Mesothelial cell of epicardium (in vitro differentiated cells): ENCODE measurements around the gene FAH. TPM values are rescaled to one million over a fixed set of nuclear protein-coding genes. Genes with fewer than 3 reads are reported as not detected.

ENCODE experiments used
- DNase-seq, 2 experiments: peaks; one replicate each; pipeline ENCODE4 v3.0.0; 2021; ENCODE audit warnings: low spot score in 2 of 2; ENCODE audit not compliant: unreplicated experiment in 2 of 2
- H3K27ac Mint-ChIP-seq: 2 replicates; pipeline ENCODE4 v1.8.0; 2021; ENCODE audit warnings: mixed read lengths
- H3K27me3 Mint-ChIP-seq: 2 replicates; pipeline ENCODE4 v1.8.0; 2021; ENCODE audit warnings: low read depth, mixed read lengths
- H3K36me3 Mint-ChIP-seq: 2 replicates; pipeline ENCODE4 v1.8.0; 2021; ENCODE audit warnings: mixed read lengths
- H3K4me1 Mint-ChIP-seq: 2 replicates; pipeline ENCODE4 v1.8.0; 2021; ENCODE audit warnings: mixed read lengths
- H3K4me3 Mint-ChIP-seq: 2 replicates; pipeline ENCODE4 v1.8.0; 2021; ENCODE audit warnings: mild to moderate bottlenecking, moderate library complexity, mixed read lengths
- H3K9me3 Mint-ChIP-seq: 2 replicates; pipeline ENCODE4 v1.8.0; 2021; ENCODE audit warnings: mixed read lengths
- CTCF ChIP-seq: fragments of 200-600 bp; sonication (generic); IDR thresholded peaks from one replicate; pipeline ENCODE4 v1.5.0; 2021; ENCODE audit warnings: antibody characterized with exemption; ENCODE audit not compliant: unreplicated experiment
- total RNA-seq: library from RNA; stranded (reverse); gene quantifications from 3 replicates; pipeline ENCODE4 v1.2.1, GENCODE V29; 2021

Gene FAH
- total RNA-seq, 1 donor from 2014 or later: 39.7 TPM

GRCh38 chr15:80203361-80203885 is 50.6 kb downstream of the FAH start:
- Mint-ChIP-seq H3K27ac (no peak overlapping the region), H3K36me3 (no peaks in the 10 kb centered on the region), H3K9me3 (no peaks in the 10 kb centered on the region), H3K27me3 (peaks cover 18% of the 10 kb centered on the region), H3K4me3 (no peak overlapping the region), H3K4me1 (peaks cover 6% of the 10 kb centered on the region)
- no peak for DNase-seq
- TF ChIP-seq CTCF: no peak

GRCh38 chr15:80204231-80204630 is 51.4 kb downstream of the FAH start:
- TF ChIP-seq CTCF: no peak
- no peaks in the 10 kb centered on the region for H3K9me3 Mint-ChIP-seq
- H3K36me3 Mint-ChIP-seq: no peaks in the 10 kb centered on the region
- no peak overlapping the region for H3K4me3 Mint-ChIP-seq
- peaks cover 1% of the 10 kb centered on the region for H3K4me1 Mint-ChIP-seq
- no peak for DNase-seq
- H3K27ac Mint-ChIP-seq: no peak overlapping the region
- H3K27me3 Mint-ChIP-seq: peaks cover 16% of the 10 kb centered on the region

- no peak for TF ChIP-seq CTCF
- no peak for DNase-seq
- peaks cover 10% of the 10 kb centered on the region for H3K27me3 Mint-ChIP-seq
- H3K4me3 Mint-ChIP-seq: no peak overlapping the region
- H3K4me1 Mint-ChIP-seq: peaks cover 4% of the 10 kb centered on the region
- no peak overlapping the region for H3K27ac Mint-ChIP-seq
- peaks cover 6% of the 10 kb centered on the region for H3K9me3 Mint-ChIP-seq
- no peaks in the 10 kb centered on the region for H3K36me3 Mint-ChIP-seq
Observed at GRCh38 chr15:80207887-80208286, 55.1 kb downstream of the FAH start.

GRCh38 chr15:80208758-80209734 is 56.2 kb downstream of the FAH start:
- H3K4me1 Mint-ChIP-seq: peaks cover 4% of the 10 kb centered on the region
- no peak for TF ChIP-seq CTCF
- H3K27ac Mint-ChIP-seq: no peak overlapping the region
- no peak overlapping the region for H3K4me3 Mint-ChIP-seq
- no peaks in the 10 kb centered on the region for H3K36me3 Mint-ChIP-seq
- peaks cover 10% of the 10 kb centered on the region for H3K27me3 Mint-ChIP-seq
- no peak for DNase-seq
- peaks cover 15% of the 10 kb centered on the region for H3K9me3 Mint-ChIP-seq

- Mint-ChIP-seq H3K27ac (no peak overlapping the region), H3K9me3 (peaks cover 18% of the 10 kb centered on the region)
- no peak for TF ChIP-seq CTCF
Observed at GRCh38 chr15:80210611-80211573, 58.1 kb downstream of the FAH start.

More at GRCh38 chr15:80210611-80211573, 58.1 kb downstream of the FAH start:
- Mint-ChIP-seq H3K4me1 (peaks cover 4% of the 10 kb centered on the region), H3K36me3 (no peaks in the 10 kb centered on the region), H3K4me3 (no peak overlapping the region), H3K27me3 (peaks cover 7% of the 10 kb centered on the region)
- DNase-seq: no peak
